ENCODE results near the gene ARHGAP5. TPM values are rescaled to one million over a fixed set of nuclear protein-coding genes. Genes with fewer than 3 reads are reported as not detected.
A peak's percentile ranks its signal among the peaks of the same experiment; 100 is the strongest.

The ARHGAP5 gene
- 103 TPM for total RNA-seq
- long read RNA-seq, partial matches to known transcripts: 15 of 23 reads
- long read RNA-seq, other reads (novel, unspliced or antisense): 8 of 23 reads

- DNase-seq (ENCODE audit: low spot score): peak; percentile 91
Measured at GRCh38 chr14:32077081-32078022, at the start of gene ARHGAP5. TSS of gene ARHGAP5 (plus strand) at chr14:32077304. CDS start at chr14:32090670, 13,366 bp downstream.

GRCh38 chr14:32028599-32028998, 48.5 kb upstream of the ARHGAP5 start:
- no peak for DNase-seq (ENCODE audit: low spot score)

- no peak for DNase-seq (ENCODE audit: low spot score)
Measured at GRCh38 chr14:32033543-32033942, 43.6 kb upstream of the ARHGAP5 start.

GRCh38 chr14:32038876-32039275, 38.2 kb upstream of the ARHGAP5 start:
- DNase-seq (ENCODE audit: low spot score): no peak

GRCh38 chr14:32039401-32040030, 37.6 kb upstream of the ARHGAP5 start:
- DNase-seq (ENCODE audit: low spot score): no peak

- no peak for DNase-seq (ENCODE audit: low spot score)
Measured at GRCh38 chr14:32043624-32044023, 33.5 kb upstream of the ARHGAP5 start.

- no peak for DNase-seq (ENCODE audit: low spot score)
Measured at GRCh38 chr14:32044454-32044853, 32.6 kb upstream of the ARHGAP5 start.

- DNase-seq (ENCODE audit: low spot score): no peak
Measured at GRCh38 chr14:32047791-32048190, 29.3 kb upstream of the ARHGAP5 start.

- DNase-seq (ENCODE audit: low spot score): no peak
Measured at GRCh38 chr14:32049361-32050088, 27.6 kb upstream of the ARHGAP5 start.

GRCh38 chr14:32050878-32051277, 26.2 kb upstream of the ARHGAP5 start:
- DNase-seq (ENCODE audit: low spot score): no peak

GRCh38 chr14:32054536-32054935, 22.6 kb upstream of the ARHGAP5 start:
- DNase-seq (ENCODE audit: low spot score): no peak

GRCh38 chr14:32055175-32055574, 21.9 kb upstream of the ARHGAP5 start:
- DNase-seq (ENCODE audit: low spot score): no peak

- DNase-seq (ENCODE audit: low spot score): no peak
Measured at GRCh38 chr14:32059702-32060101, 17.4 kb upstream of the ARHGAP5 start.

- DNase-seq (ENCODE audit: low spot score): no peak
Measured at GRCh38 chr14:32064931-32065330, 12.2 kb upstream of the ARHGAP5 start.

- no peak for DNase-seq (ENCODE audit: low spot score)
Measured at GRCh38 chr14:32068708-32069107, 8.4 kb upstream of the ARHGAP5 start.

GRCh38 chr14:32070282-32070681, 6.8 kb upstream of the ARHGAP5 start:
- no peak for DNase-seq (ENCODE audit: low spot score)

GRCh38 chr14:32072676-32073075, 4.4 kb upstream of the ARHGAP5 start:
- no peak for DNase-seq (ENCODE audit: low spot score)

- DNase-seq (ENCODE audit: low spot score): no peak
Measured at GRCh38 chr14:32073537-32074189, 3.4 kb upstream of the ARHGAP5 start.

- DNase-seq (ENCODE audit: low spot score): no peak
Measured at GRCh38 chr14:32074887-32075572, 2.1 kb upstream of the ARHGAP5 start.

- no peak for DNase-seq (ENCODE audit: low spot score)
Measured at GRCh38 chr14:32075672-32076277, 1.3 kb upstream of the ARHGAP5 start.

Data from mesenteric fat pad (tissue), 1 donor.